ENCODE results near the gene C3.
"Not testable (repeated sequence)": the region's sequence is repeated elsewhere in the genome, so short reads cannot be mapped to it uniquely, and the experiment has no call there.

- TF ChIP-seq, protein P1, sequence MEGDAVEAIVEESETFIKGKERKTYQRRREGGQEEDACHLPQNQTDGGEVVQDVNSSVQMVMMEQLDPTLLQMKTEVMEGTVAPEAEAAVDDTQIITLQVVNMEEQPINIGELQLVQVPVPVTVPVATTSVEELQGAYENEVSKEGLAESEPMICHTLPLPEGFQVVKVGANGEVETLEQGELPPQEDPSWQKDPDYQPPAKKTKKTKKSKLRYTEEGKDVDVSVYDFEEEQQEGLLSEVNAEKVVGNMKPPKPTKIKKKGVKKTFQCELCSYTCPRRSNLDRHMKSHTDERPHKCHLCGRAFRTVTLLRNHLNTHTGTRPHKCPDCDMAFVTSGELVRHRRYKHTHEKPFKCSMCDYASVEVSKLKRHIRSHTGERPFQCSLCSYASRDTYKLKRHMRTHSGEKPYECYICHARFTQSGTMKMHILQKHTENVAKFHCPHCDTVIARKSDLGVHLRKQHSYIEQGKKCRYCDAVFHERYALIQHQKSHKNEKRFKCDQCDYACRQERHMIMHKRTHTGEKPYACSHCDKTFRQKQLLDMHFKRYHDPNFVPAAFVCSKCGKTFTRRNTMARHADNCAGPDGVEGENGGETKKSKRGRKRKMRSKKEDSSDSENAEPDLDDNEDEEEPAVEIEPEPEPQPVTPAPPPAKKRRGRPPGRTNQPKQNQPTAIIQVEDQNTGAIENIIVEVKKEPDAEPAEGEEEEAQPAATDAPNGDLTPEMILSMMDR (conservative IDR thresholded peaks at IDR 0.05; ENCODE audit: low read depth in 2 of 2) = not testable (repeated sequence)
- TF ChIP-seq CREB1 (CRISPR knock-in tag; IDR thresholded peaks at IDR 0.05; ENCODE audit: low read depth) = not testable (repeated sequence)
Observed at GRCh38 chr19:6762253-6762797, 41.9 kb upstream of the C3 start.

All from GM23338 (cell line).